ENCODE measurements around the gene PTBP3. TPM values are rescaled to one million over a fixed set of nuclear protein-coding genes. Genes with fewer than 3 reads are reported as not detected.

PTBP3 gene
- total RNA-seq, 1 experiment from 2014 or later = 57.1 TPM

GRCh38 chr9:112296929-112297328 is 36.5 kb downstream of the PTBP3 start:
- POLR2A ChIA-PET (ENCODE audit: low non-redundant PET) = no interaction called here
- Histone ChIP-seq H3K27ac (ENCODE audit: low read depth, low read length, poor library complexity, severe bottlenecking) (no peak overlapping the region), H3K4me1 (ENCODE audit: insufficient read depth, low read length, poor library complexity, severe bottlenecking) (peaks cover 8% of the 10 kb centered on the region), H3K36me3 (ENCODE audit: insufficient read depth, low read length, poor library complexity, severe bottlenecking) (peaks cover 2% of the 10 kb centered on the region), H3K4me3 (ENCODE audit: low read depth, low read length, poor library complexity, severe bottlenecking) (no peak overlapping the region), H3K9me3 (ENCODE audit: low read depth, low read length, poor library complexity, severe bottlenecking) (no peaks in the 10 kb centered on the region), H3K27me3 (replicated peaks; ENCODE audit: insufficient read depth, low read depth, low read length, poor library complexity) (no peaks in the 10 kb centered on the region)
- CTCF ChIA-PET = no interaction called here
- TF ChIP-seq EZH2 (IDR thresholded peaks at IDR 0.05; ENCODE audit: borderline replicate concordance, low read depth, low read length, poor library complexity, severe bottlenecking) (no peak), CTCF (conservative IDR thresholded peaks at IDR 0.05; ENCODE audit: low read depth, low read length) (no peak)
- intact Hi-C loops (cut with micrococcal nuclease; ENCODE audit: unreplicated experiment) = no loop called here
- DNase-seq (ENCODE audit: low spot score) = no peak
- BruUV-seq (replicated peaks) = TSS peak; percentile 9

GRCh38 chr9:112295174-112295573 is 38.2 kb downstream of the PTBP3 start:
- Histone ChIP-seq H3K36me3 (ENCODE audit: insufficient read depth, low read length, poor library complexity, severe bottlenecking) (peaks cover 8% of the 10 kb centered on the region), H3K4me1 (ENCODE audit: insufficient read depth, low read length, poor library complexity, severe bottlenecking) (peaks cover 8% of the 10 kb centered on the region), H3K27me3 (replicated peaks; ENCODE audit: insufficient read depth, low read depth, low read length, poor library complexity) (no peaks in the 10 kb centered on the region), H3K9me3 (ENCODE audit: low read depth, low read length, poor library complexity, severe bottlenecking) (no peaks in the 10 kb centered on the region), H3K4me3 (ENCODE audit: low read depth, low read length, poor library complexity, severe bottlenecking) (no peak overlapping the region), H3K27ac (ENCODE audit: low read depth, low read length, poor library complexity, severe bottlenecking) (no peak overlapping the region)
- no TSS peak for BruUV-seq (replicated peaks)
- intact Hi-C loops (cut with micrococcal nuclease; ENCODE audit: unreplicated experiment) = no loop called here
- ChIA-PET POLR2A (ENCODE audit: low non-redundant PET) (no interaction called here), CTCF (no interaction called here)
- TF ChIP-seq EZH2 (IDR thresholded peaks at IDR 0.05; ENCODE audit: borderline replicate concordance, low read depth, low read length, poor library complexity, severe bottlenecking) (no peak), CTCF (conservative IDR thresholded peaks at IDR 0.05; ENCODE audit: low read depth, low read length) (no peak)
- no peak for DNase-seq (ENCODE audit: low spot score)

- ChIA-PET POLR2A (ENCODE audit: low non-redundant PET) (interaction anchor here (0.8 kb wide), 1 partner anchor 63 kb away, joined by 3 read pairs; no protein-coding TSS in a partner anchor), CTCF (interaction anchor here (0.6 kb wide), 1 partner anchor 46 kb away, joined by 9 read pairs; no protein-coding TSS in a partner anchor)
- peaks cover 20% of the 10 kb centered on the region for H3K9me3 ChIP-seq (ENCODE audit: low read depth, low read length, poor library complexity, severe bottlenecking)
- H3K4me3 ChIP-seq (ENCODE audit: low read depth, low read length, poor library complexity, severe bottlenecking) = no peak overlapping the region
- TF ChIP-seq EZH2 (IDR thresholded peaks at IDR 0.05; ENCODE audit: borderline replicate concordance, low read depth, low read length, poor library complexity, severe bottlenecking) (no peak), CTCF (conservative IDR thresholded peaks at IDR 0.05; ENCODE audit: low read depth, low read length) (no peak)
- no peak overlapping the region for H3K27ac ChIP-seq (ENCODE audit: low read depth, low read length, poor library complexity, severe bottlenecking)
- BruUV-seq (replicated peaks) = no TSS peak
- peaks cover 16% of the 10 kb centered on the region for H3K36me3 ChIP-seq (ENCODE audit: insufficient read depth, low read length, poor library complexity, severe bottlenecking)
- H3K4me1 ChIP-seq (ENCODE audit: insufficient read depth, low read length, poor library complexity, severe bottlenecking) = no peaks in the 10 kb centered on the region
- no peaks in the 10 kb centered on the region for H3K27me3 ChIP-seq (replicated peaks; ENCODE audit: insufficient read depth, low read depth, low read length, poor library complexity)
- intact Hi-C loops (cut with micrococcal nuclease; ENCODE audit: unreplicated experiment) = no loop called here
- no peak for DNase-seq (ENCODE audit: low spot score)
These were observed 45.4 kb downstream of the PTBP3 start for GRCh38 chr9:112288029-112288428.
